Activated CD4-positive, alpha-beta memory T cell treated with anti-CD3 and anti-CD28 coated beads, Interleukin-2, amount 10 ng/mL, durations not matched to agents 7 days and 5 days (primary cell): ENCODE results near the gene RNU6-9. TPM values are rescaled to one million over a fixed set of nuclear protein-coding genes. Genes with fewer than 3 reads are reported as not detected.
"Not testable (repeated sequence)": the region's sequence is repeated elsewhere in the genome, so short reads cannot be mapped to it uniquely, and the experiment has no call there.

ENCODE experiments used
- CTCF ChIA-PET: fragments of 350-600 bp; sonication (Branson Sonifier 250); formaldehyde crosslinking; loops from one replicate; lab custom pipeline; 2021; ENCODE audit warnings: antibody characterized with exemption, inconsistent platforms; lab: Charles Lee
- POLR2A ChIA-PET: fragments of 350-600 bp; sonication (Branson Sonifier 250); formaldehyde crosslinking; loops from one replicate; lab custom pipeline; 2021; ENCODE audit warnings: antibody characterized with exemption; lab: Charles Lee
- DNase-seq: peaks from one replicate; pipeline ENCODE4 v3.0.0-alpha.2; 2020
- H3K27ac Mint-ChIP-seq: one replicate; pipeline ENCODE4 v1.8.0; 2021; ENCODE audit warnings: mild to moderate bottlenecking, mixed read lengths
- H3K27me3 Mint-ChIP-seq: one replicate; pipeline ENCODE4 v1.8.0; 2021; ENCODE audit warnings: mixed read lengths
- H3K36me3 Mint-ChIP-seq: one replicate; pipeline ENCODE4 v1.8.0; 2021; ENCODE audit warnings: low read depth, mixed read lengths
- H3K4me1 Mint-ChIP-seq: one replicate; pipeline ENCODE4 v1.8.0; 2021; ENCODE audit warnings: mixed read lengths
- H3K4me3 Mint-ChIP-seq: one replicate; pipeline ENCODE4 v1.8.0; 2021; ENCODE audit warnings: mild to moderate bottlenecking, mixed read lengths
- H3K9me3 Mint-ChIP-seq: one replicate; pipeline ENCODE4 v1.8.0; 2021; ENCODE audit warnings: mixed read lengths
- total RNA-seq, 2 experiments: library from RNA; stranded (reverse); gene quantifications; one replicate each; pipeline ENCODE4 v1.2.3, GENCODE V29; 2021

The RNU6-9 gene
- total RNA-seq, result not detected

DNA sequence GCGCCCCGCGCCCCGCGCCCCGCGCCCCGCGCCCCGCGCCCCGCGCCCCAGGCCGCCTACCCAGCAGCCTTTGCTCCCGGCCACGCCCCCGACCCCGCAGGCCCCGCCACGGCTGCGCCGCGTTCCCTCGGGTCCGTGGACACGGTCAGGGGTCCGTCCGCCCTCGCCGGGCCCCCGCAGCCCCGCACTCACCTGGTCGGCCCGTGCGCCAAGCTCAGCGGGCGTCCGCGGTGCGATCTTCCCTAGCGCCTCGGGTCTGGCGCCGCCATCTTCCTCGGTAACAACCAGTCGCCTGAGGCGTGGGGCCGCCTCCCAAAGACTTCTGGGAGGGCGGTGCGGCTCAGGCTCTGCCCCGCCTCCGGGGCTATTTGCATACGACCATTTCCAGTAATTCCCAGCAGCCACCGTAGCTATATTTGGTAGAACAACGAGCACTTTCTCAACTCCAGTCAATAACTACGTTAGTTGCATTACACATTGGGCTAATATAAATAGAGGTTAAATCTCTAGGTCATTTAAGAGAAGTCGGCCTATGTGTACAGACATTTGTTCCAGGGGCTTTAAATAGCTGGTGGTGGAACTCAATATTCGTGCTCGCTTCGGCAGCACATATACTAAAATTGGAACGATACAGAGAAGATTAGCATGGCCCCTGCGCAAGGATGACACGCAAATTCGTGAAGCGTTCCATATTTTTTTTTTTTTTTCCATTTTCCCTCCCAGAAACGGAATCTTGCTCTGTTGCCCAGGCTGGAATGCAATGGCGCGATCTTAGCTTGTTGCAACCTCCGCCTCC is at the start of gene RNU6-9, which contains the start of gene MED16:
TSS of gene RNU6-9 (plus strand) at position 591 of the 796 bp plus-strand sequence.
TSS of gene MED16 (minus strand) at position 294 of the 796 bp plus-strand sequence. CDS start 2,056 bp downstream, outside the sequence.
- H3K4me1 Mint-ChIP-seq, result peaks cover 19% of the 10 kb centered on the region
- peak within 1 kb of the TSS; percentile 93 for H3K27ac Mint-ChIP-seq
- POLR2A ChIA-PET, result interaction anchor here (0.8 to 5.0 kb wide), 14 partner anchors 10 to 381 kb away, joined by 3 to 79 read pairs (median 4); partner anchors contain the start of genes R3HDM4, RNF126 and TMEM259
- peak; percentile 93 for DNase-seq
- H3K4me3 Mint-ChIP-seq, result peak within 1 kb of the TSS; percentile 82
- H3K36me3 Mint-ChIP-seq, result peaks cover 20% of the 10 kb centered on the region
- no peaks in the 10 kb centered on the region for H3K9me3 Mint-ChIP-seq
- no peaks in the 10 kb centered on the region for H3K27me3 Mint-ChIP-seq
- CTCF ChIA-PET, result interaction anchor here (0.6 to 2.0 kb wide), 8 partner anchors 16 to 352 kb away, joined by 3 to 17 read pairs (median 4); partner anchors contain the start of gene WDR18

- Mint-ChIP-seq H3K9me3 (peaks cover 4% of the 10 kb centered on the region), H3K27ac (no peak overlapping the region), H3K4me1 (peaks cover 3% of the 10 kb centered on the region), H3K27me3 (peaks cover 25% of the 10 kb centered on the region), H3K4me3 (no peak overlapping the region), H3K36me3 (no peaks in the 10 kb centered on the region)
- POLR2A ChIA-PET, result no interaction called here
- CTCF ChIA-PET, result no interaction called here
- DNase-seq, result no peak
Observed at GRCh38 chr19:843836-844545, 49.3 kb upstream of the RNU6-9 start.

DNA sequence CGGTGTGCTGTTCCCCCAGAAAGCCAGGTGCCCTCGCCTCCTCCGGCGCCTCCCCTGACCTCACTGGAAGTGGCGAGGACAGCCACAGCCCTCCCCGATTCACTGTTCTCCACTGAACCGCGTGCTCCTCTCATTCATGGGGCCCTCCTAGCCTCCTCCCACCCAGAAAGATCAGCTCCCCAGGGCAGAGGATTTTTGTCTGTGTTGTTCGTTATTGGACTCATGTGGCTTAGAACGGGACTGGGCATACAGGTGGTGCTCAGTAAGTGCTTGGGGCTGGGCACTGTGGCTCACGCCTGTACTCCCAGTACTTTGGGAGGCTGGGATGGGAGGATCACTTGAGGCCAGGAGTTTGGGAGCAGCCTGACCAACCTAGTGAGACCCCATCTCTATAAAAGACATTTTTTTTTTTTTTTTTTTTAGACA is 48.7 kb upstream of the RNU6-9 start:
- peaks cover 27% of the 10 kb centered on the region for H3K27me3 Mint-ChIP-seq
- H3K4me1 Mint-ChIP-seq, result peaks cover 3% of the 10 kb centered on the region
- H3K4me3 Mint-ChIP-seq, result no peak overlapping the region
- no peak for DNase-seq
- CTCF ChIA-PET, result no interaction called here
- POLR2A ChIA-PET, result no interaction called here
- peaks cover 4% of the 10 kb centered on the region for H3K9me3 Mint-ChIP-seq
- H3K36me3 Mint-ChIP-seq, result no peaks in the 10 kb centered on the region
- H3K27ac Mint-ChIP-seq, result no peak overlapping the region

- H3K4me1 Mint-ChIP-seq, result peaks cover 3% of the 10 kb centered on the region
- H3K27me3 Mint-ChIP-seq, result peaks cover 27% of the 10 kb centered on the region
- CTCF ChIA-PET, result no interaction called here
- H3K4me3 Mint-ChIP-seq, result no peak overlapping the region
- no peaks in the 10 kb centered on the region for H3K36me3 Mint-ChIP-seq
- no peak overlapping the region for H3K27ac Mint-ChIP-seq
- POLR2A ChIA-PET, result no interaction called here
- H3K9me3 Mint-ChIP-seq, result peaks cover 4% of the 10 kb centered on the region
- DNase-seq, result no peak
Observed at GRCh38 chr19:845707-846521, 47.4 kb upstream of the RNU6-9 start.

DNA sequence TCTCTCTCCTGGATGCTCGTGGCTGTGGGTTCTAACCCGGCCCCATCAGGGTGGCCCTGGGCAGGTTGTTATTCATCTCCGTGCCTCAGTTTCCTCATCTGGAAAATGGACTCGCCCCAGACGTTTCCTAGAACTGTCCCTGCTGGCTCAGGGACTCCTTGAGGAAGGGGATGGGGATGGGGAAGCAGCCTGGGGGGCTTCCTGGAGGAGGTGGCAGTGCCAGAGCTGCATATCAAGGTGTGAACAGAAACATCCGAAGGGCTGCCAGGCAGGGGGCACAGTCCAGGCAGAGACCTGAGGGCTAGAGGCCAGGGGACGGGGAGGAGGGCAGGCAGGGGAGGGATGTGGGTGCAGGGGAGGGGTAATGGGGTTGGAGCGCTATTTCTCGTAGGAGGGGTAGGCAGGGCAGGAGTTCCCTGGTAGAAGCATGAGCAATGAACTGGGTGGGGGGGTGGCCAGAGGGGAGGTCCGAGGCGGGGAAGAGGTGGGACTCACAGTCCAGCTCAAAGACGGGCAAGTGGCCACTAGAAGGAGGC is 44.8 kb upstream of the RNU6-9 start:
- H3K4me1 Mint-ChIP-seq, result peaks cover 3% of the 10 kb centered on the region
- H3K27me3 Mint-ChIP-seq, result peaks cover 19% of the 10 kb centered on the region
- H3K27ac Mint-ChIP-seq, result no peak overlapping the region
- no peaks in the 10 kb centered on the region for H3K36me3 Mint-ChIP-seq
- H3K4me3 Mint-ChIP-seq, result no peak overlapping the region
- ChIA-PET CTCF (no interaction called here), POLR2A (no interaction called here)
- DNase-seq, result no peak
- no peaks in the 10 kb centered on the region for H3K9me3 Mint-ChIP-seq

- H3K27me3 Mint-ChIP-seq, result peaks cover 21% of the 10 kb centered on the region
- DNase-seq, CTCF ChIA-PET, H3K9me3 Mint-ChIP-seq, H3K4me3 Mint-ChIP-seq, H3K4me1 Mint-ChIP-seq, H3K36me3 Mint-ChIP-seq, POLR2A ChIA-PET, H3K27ac Mint-ChIP-seq: not testable (repeated sequence)
Observed at GRCh38 chr19:849195-849594, 44.1 kb upstream of the RNU6-9 start.

- POLR2A ChIA-PET, result no interaction called here
- no peak overlapping the region for H3K4me3 Mint-ChIP-seq
Observed at GRCh38 chr19:850221-850978, 42.9 kb upstream of the RNU6-9 start.

GRCh38 chr19:850979-851335 is 42.3 kb upstream of the RNU6-9 start:
- Mint-ChIP-seq H3K27ac (no peak overlapping the region), H3K27me3 (peaks cover 10% of the 10 kb centered on the region), H3K4me1 (no peaks in the 10 kb centered on the region), H3K4me3 (no peak overlapping the region), H3K9me3 (no peaks in the 10 kb centered on the region), H3K36me3 (no peaks in the 10 kb centered on the region)
- ChIA-PET CTCF (no interaction called here), POLR2A (no interaction called here)
- no peak for DNase-seq

More at GRCh38 chr19:850221-850978, 42.9 kb upstream of the RNU6-9 start:
- no peak for DNase-seq
- Mint-ChIP-seq H3K27ac (no peak overlapping the region), H3K4me1 (no peaks in the 10 kb centered on the region), H3K9me3 (no peaks in the 10 kb centered on the region), H3K27me3 (peaks cover 14% of the 10 kb centered on the region), H3K36me3 (no peaks in the 10 kb centered on the region)
- CTCF ChIA-PET, result interaction anchor here (0.6 kb wide), 1 partner anchor 125 kb away, joined by 4 read pairs; no protein-coding TSS in a partner anchor

DNA sequence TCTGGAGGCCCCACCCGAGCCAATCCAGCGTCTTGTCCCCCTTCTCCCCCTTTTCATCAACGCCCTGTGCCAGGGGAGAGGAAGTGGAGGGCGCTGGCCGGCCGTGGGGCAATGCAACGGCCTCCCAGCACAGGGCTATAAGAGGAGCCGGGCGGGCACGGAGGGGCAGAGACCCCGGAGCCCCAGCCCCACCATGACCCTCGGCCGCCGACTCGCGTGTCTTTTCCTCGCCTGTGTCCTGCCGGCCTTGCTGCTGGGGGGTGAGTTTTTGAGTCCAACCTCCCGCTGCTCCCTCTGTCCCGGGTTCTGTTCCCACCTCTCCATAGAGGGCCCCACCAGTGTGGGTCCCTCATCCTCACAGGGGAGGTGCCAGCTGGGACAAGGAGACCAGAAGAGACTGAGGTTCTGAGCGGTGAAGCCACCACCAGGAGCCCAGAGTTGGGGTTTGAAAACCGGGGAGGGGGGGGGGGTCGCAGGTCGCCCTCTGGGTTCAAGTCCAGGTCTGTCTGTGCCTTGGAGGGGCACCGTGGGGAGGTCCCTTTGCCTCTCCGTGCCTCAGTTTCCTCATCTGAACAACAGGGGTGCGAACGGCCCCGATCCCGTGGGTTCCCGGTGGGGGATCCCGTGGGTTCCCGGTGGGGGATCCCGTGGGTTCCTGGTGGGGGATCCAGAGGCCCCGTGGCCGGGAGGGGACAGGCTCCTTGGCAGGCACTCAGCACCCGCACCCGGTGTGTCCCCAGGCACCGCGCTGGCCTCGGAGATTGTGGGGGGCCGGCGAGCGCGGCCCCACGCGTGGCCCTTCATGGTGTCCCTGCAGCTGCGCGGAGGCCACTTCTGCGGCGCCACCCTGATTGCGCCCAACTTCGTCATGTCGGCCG is 40.9 kb upstream of the RNU6-9 start, which contains the start of gene ELANE:
TSS of gene ELANE (plus strand) at position 168 of the 878 bp plus-strand sequence. CDS start at position 194, 26 bp downstream.
- H3K4me1 Mint-ChIP-seq, result peaks cover 2% of the 10 kb centered on the region
- CTCF ChIA-PET, result no interaction called here
- no peaks in the 10 kb centered on the region for H3K9me3 Mint-ChIP-seq
- no peak for DNase-seq
- no peaks in the 10 kb centered on the region for H3K36me3 Mint-ChIP-seq
- H3K27me3 Mint-ChIP-seq, result peaks cover 6% of the 10 kb centered on the region
- H3K27ac Mint-ChIP-seq, result no peak within 1 kb of the TSS
- H3K4me3 Mint-ChIP-seq, result no peak within 1 kb of the TSS
- POLR2A ChIA-PET, result no interaction called here

DNA sequence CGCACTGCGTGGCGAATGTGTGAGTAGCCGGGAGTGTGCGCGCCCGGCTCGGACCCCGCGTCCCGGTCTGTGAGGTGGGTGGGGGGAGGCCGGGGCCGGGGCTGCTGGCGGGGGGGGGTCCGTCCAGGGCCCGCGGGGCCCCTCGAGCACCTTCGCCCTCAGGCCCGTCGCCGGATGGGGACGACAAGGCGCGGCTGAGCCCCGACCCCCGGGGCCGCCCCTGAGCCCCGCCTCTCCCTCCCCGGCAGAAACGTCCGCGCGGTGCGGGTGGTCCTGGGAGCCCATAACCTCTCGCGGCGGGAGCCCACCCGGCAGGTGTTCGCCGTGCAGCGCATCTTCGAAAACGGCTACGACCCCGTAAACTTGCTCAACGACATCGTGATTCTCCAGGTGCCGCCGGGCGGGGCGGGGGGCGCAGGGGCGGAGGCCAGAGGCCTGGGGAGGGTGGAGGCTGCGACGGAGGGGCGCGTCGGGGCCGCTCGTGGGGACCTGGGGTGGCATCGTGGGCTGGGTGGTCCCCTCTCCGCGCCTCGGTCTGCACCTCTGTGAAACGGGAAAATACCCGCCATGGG is 40.2 kb upstream of the RNU6-9 start:
- Mint-ChIP-seq H3K27ac (no peak overlapping the region), H3K4me3 (no peak overlapping the region), H3K9me3 (no peaks in the 10 kb centered on the region), H3K4me1 (peaks cover 5% of the 10 kb centered on the region), H3K36me3 (no peaks in the 10 kb centered on the region), H3K27me3 (peaks cover 8% of the 10 kb centered on the region)
- no peak for DNase-seq
- ChIA-PET CTCF (no interaction called here), POLR2A (no interaction called here)

GRCh38 chr19:853614-854220 is 39.6 kb upstream of the RNU6-9 start:
- CTCF ChIA-PET, result interaction anchor here (0.6 kb wide), 1 partner anchor 52 kb away, joined by 3 read pairs; no protein-coding TSS in a partner anchor
- H3K36me3 Mint-ChIP-seq, DNase-seq, H3K27ac Mint-ChIP-seq, H3K4me1 Mint-ChIP-seq, H3K27me3 Mint-ChIP-seq, POLR2A ChIA-PET, H3K9me3 Mint-ChIP-seq, H3K4me3 Mint-ChIP-seq: not testable (repeated sequence)
